OCI-M2 (cell line): ENCODE measurements around the gene KIAA1217.

Source experiments
- DNase-seq: peaks from one replicate; lab custom pipeline; 2025; ENCODE audit not compliant: unreplicated experiment; lab: John Stamatoyannopoulos, UW

KIAA1217 gene

DNA sequence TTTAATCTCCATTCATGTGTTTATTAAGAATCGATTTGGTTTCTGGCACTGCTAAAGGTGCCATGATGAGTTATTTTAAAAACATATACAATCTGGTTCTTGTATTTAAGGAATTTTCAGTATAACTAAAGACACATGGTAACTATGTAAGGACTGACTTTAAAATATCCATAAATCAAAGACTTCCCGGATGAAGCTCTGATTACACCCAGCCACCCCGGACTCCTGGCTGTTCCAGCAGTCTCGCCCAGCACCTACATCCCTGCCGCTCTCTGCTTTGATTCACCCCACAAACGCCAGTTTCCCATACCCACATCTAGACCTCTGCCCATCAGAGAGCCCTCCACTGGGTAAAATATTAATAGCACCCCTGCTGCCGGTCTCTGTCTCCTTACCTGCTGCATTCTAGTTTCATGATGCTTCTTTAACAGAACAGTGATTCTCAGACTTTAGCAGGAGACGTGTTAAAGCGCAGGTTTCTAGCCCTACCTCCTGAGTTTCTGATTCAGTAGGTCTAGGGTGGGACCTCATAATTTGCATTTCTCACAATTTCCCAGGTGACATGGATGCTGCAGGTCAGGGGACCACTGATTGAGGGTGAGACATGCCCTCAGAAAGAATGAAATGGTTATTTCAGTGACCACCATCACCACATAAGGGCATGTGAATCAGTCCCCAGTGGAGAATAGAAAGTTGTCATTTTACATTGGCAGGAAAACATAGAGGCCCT, 185.7 kb downstream of the KIAA1217 start:
- DNase-seq, result no peak

DNA sequence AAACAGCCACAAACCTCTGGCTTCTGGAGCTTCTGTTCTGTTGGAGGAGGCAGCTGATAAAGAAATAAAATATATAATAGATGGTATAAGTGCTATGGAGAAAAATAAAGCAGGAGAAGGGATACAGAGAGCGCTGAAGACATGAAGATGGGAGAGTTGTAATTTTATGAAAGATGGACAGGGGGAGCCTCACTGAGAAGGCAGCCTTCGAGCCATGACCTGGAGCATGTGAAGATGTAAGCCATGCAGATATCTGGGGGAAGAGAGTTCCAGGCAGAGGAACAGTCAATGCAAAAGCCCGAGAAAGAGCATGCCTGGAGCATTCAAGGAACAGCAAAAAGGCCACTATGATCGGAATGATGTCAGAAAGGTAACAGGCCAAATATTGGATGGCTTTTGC, 187.5 kb downstream of the KIAA1217 start:
- no peak for DNase-seq

DNA sequence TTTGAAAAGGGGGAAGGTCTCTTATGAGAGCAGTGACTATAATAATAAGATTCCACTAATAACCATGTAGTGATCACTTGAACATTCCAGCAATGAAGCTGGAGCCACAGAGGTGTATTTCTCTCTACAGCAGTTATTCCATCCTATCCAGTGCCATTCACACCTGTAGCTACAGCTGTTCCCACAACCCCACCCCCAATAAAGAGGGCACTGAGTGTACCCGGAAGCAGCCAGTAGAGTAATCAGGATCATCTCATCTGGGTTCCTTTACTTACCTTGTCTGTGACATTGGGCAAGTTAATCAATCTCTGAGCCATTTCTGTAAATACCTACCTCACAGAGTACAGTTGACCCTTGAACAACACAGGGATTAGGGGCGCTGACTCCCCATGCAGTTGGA, 188.7 kb downstream of the KIAA1217 start:
- no peak for DNase-seq

DNA sequence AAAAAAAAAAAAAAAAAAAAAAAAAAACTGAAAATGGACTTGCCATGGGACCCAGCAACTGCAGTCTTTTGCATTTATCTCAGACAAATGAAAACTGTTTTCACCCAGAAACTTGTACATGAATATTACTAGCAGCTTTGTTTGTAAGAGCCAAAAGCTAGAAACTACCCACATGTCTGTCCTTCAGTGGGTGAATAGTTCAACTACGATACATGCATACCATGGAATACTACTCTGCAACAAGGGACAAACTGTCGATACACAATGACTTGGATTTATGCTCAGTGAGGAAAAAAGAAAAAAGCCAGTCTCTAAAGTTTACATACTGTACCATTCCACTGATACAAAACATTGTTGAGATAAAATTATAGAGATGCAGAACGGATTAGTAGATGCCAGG, 195.6 kb downstream of the KIAA1217 start:
- no peak for DNase-seq

DNA sequence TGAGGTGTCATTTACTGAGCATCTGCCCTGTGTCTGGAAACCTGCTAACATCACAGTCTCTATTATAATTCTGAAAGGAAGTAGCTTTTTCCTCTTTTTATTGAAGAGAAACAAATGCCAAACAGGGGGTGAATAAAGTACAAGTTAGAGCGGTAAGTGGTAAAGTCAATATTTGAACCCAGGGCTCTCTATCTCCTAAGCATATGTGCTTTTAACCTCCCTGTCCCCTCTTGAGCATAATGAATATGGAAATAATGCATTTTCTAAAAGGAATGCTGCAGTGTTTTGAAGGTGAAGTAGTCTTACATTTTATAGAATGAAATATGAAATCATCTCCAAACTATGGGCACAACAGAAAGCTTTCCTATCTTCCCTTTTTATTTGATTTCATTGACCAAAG, 196.7 kb downstream of the KIAA1217 start:
- DNase-seq, result no peak

DNA sequence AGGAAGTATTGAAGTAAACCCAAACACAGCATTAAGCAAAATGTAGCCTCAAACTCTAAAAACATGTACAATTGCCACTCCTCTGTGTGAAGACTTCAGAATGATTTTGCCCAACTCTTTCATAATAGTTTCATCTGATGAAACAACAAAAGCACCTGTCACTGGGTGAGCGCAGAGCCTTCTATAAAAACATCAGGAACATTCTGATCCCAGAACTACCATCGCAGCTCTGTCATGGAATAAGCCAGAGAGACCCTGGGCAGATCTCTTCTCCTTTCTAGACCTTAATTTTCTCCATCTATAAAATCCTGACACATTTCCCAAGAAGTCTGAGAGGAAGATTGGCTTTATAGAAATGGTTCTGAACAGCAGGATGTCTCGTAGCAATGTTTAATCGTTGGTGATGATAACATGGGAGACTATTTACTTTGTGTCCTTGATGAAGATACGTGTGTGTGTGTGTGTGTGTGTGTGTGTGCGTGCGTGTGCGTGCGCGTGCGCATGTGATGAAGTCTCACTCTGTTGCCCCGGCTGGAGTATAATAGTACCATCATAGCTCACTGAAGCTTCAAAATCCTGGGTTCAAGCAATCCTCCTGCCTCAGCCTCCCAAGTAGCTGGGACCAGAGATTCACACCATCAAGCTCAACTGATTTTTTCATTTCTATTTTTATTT, 198.0 kb downstream of the KIAA1217 start:
- DNase-seq, result no peak

DNA sequence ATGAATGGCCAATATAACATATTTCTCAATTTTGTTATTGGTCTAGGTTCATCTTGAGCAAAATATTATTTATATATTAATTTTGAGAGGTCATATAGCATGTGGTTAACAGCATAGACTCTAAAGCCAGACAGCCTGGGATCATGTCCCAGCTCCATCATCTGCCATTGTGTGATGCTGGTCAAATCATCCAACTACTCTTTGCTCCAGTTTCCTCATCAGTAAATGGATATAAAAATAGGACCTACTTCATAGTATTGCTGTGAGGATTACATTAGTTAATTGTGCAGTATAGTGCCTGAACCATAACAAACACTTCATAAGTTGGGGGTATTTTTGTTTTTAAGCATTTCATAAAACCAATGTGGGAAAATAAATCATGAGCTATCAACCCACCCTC, 199.0 kb downstream of the KIAA1217 start:
- DNase-seq, result no peak

DNA sequence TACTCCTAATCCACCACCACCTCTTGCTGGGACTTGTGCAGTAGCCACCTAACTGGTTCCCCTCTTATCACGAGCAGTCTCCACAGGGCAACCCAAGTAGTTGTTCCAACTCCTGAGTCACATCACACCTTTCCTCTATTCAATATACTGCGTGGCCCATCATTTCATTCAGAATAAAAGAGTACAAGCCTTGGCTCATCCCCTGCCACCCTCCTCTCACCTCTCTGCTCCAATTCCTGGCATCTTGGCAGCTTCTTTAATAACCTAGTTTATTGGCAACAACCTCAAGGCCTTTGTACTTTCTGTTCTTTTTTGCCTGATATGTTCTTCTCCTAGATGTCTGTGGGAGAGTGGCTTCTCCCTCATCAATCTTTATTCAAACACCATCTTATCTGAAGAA, 199.4 kb downstream of the KIAA1217 start:
- no peak for DNase-seq

DNA sequence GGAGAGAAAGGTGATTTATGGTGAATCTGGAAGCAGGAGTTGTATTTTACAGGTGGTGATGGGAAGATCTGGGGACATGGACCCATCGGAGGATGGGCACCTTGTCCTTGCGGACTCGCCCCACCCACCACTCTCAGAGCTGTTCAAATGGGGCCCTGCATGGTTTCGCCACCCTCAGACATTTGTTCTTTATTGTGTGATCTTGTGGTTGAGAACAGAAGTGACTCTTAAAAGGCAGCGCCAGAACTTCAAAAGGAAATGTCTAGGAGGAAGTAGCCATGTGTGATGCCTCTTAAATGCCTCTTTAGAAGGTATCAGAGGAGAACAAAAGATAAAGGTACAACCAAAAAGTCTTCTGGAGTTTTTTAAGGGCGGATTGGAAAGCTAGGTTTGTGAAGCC, 205.7 kb downstream of the KIAA1217 start:
- no peak for DNase-seq

DNA sequence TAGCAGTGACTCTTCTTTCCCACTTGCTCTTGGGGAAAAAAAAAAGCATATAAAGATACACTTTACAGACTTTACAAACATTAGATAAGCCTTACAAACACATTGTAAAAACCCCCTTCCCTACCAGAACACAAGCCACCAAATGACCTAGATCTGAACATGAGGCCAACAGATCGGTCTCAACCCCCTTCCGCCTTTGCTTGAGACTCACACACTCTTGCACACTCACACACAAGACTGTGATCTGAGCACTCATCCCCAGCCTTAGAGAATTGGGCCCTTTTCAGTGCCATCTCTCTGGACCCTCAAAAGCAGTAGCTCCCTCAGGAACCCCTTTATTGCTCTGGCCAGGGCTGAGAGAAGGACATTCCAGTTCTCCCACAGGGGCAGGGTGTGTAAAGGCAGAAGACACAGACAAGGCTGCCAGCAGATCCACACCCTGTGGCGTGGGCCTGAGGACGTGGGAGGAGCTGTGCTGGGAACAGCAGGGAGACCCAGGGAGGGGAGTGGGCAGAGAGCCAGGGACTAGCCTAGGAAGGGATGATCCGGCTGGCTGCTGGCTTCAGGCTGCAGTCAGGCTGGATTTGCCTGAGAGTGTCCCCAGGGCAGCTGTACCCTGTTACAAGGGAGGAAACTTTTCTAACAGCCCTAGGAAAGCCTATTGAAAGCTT, 206.7 kb downstream of the KIAA1217 start:
- no peak for DNase-seq

DNA sequence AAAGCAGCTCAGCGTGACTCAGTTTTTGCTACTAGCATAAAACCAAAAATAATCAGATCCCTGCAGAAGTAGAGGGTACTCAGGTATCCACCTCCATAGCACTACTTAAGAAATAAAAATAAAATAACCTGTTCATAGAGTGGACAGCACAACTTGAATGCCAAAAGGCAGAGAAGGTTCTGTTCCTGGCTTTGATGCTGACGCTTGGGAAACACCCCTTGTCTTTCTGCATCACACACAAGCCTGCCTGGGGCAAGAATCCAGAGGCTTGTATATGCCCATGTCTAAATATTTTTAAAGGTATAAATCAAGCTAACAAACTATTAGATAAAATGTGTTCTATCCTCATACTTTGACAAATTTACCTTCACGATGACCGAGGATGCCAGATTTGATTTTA, 207.3 kb downstream of the KIAA1217 start:
- no peak for DNase-seq

DNA sequence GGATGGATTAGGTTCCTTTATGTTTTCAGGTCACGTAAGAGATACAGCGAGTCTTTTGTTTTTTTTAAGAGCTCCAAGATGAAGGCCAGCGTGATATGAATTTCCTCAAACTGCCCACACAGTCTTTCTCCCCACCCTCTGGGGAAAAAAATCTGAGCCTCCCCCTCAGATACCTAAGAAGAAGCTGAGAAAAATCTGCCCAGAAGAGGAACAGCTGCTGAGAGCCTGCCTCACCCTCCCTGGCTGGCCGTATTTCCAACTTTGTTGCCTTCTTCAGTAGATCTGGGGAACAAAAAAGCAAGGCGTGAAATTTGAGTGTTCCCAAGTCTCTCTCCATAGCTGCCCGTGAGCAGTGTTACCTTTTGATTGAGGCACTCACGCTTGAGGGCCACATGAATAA, 208.1 kb downstream of the KIAA1217 start:
- no peak for DNase-seq

DNA sequence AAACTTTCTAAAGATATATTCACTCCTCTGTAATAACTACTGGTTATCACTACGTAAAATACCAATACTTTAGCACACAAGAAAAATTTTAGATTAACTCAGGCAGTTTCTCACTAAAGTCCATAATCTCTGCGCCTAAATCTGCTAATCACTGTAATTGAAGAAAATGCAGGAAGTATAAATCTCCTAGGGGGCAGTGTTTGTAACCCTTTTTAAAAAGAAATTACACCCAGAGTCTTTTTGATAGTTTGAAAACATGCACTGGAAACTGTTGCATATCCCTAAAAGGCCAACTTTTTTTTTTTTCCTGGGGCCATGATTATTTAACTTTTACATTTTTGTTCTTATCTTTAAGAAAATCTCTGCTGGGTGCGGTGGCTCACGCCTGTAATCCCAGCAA, 209.6 kb downstream of the KIAA1217 start:
- no peak for DNase-seq

DNA sequence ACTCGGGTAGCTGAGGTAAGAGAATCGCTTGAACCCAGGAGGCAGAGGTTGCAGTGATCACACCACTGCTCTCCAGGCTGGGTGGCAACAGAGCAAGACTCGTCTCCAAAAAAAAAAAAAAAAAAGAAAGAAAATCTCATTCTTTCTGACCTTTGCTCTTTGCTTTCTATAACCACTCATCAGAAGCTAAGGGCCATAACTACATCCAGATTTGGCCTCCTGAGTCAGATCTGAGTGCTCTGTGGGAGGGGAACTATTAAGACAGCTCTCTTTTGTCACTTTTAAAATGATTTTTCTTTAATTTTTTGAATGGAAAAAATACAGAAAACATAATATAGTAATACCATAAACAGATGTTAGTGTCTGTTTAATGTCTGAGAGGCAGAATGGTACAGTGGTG, 210.1 kb downstream of the KIAA1217 start:
- no peak for DNase-seq

DNA sequence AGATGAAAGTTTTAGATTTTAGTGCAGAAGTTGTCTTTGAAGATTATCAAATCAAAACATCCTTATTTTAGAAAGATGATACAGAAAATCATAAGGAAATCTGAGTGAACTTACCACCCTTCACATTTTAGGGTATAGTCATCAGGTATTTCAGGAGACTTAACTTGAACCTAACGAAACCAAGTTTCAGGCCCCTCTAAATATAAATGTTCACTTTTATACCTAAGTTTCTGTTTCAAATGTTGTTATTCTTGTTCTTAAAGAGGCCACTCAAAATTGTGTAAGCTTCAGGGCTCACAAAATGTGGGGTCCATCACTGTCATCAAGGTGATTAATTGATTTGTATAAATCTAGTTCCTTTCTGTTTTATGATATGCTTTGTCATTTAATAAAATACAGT, 216.2 kb downstream of the KIAA1217 start:
- no peak for DNase-seq

DNA sequence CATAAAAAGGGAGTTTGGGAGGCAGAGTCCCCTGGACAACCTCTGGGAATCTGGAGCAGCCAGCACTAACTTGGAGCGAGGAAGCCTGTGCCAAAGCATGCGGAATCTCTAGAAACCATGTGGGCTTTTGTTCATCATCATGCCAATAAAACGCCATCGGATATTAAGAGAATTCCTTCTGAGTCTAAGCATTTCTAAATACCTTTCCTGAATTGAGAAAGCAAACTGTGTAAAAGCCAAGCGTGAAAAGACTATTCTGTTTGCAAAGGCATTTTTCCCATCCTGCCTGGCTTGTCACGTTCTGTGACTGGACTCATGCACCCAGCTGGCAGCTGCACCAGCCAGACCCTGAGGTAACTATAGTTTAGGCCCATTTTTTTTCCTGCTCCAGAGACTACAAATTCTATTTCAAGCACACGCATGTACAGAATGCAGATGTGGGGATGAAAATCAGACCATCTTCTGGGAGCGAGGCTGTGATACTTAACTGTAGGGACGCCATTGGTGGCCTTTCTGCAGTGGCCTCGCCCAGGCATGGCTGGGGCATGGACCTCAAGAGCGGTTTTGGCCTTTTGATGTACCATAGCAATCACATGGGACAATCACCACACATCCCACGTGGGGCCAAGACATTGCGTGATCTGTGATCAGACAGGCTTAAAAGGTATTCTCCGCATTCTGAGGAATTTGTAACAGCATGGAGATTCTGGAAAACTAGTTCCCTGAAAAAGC, 218.9 kb downstream of the KIAA1217 start:
- no peak for DNase-seq

DNA sequence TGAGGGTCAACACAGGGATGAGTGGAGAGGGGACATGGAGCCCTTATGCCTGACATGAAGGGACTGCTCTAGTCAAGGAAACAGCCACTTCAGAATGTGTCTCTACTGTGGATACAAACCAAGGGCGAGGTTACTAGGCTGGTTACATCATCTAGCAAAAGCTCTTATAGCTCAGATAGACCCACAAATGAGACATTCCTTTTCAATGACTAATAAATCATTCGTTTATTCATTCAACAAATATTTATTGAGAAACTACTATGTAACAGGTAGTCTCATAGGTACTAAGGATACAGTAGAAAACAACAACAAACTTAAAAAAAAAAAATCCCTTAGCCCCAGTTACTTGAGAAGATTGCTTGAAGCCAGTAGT, 219.5 kb downstream of the KIAA1217 start:
- DNase-seq, result no peak

DNA sequence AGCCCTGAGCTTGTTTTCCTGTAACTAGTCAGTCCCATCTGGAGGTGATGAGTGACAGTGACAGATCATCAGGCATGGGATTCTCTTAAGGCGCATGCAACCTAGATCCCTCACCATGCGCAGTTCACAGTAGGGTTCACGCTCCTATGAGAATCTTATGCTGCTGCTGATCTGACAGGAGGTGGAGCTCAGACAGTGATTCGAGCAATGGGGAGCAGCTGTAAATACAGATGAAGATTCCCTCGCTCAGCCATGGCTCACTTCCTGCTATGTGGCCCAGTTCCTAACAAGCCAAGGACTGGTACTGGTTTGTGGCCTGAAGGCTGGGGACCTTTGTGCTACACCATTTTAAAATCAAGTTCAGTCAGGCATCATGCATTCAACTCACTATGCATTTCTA, 221.7 kb downstream of the KIAA1217 start:
- no peak for DNase-seq

DNA sequence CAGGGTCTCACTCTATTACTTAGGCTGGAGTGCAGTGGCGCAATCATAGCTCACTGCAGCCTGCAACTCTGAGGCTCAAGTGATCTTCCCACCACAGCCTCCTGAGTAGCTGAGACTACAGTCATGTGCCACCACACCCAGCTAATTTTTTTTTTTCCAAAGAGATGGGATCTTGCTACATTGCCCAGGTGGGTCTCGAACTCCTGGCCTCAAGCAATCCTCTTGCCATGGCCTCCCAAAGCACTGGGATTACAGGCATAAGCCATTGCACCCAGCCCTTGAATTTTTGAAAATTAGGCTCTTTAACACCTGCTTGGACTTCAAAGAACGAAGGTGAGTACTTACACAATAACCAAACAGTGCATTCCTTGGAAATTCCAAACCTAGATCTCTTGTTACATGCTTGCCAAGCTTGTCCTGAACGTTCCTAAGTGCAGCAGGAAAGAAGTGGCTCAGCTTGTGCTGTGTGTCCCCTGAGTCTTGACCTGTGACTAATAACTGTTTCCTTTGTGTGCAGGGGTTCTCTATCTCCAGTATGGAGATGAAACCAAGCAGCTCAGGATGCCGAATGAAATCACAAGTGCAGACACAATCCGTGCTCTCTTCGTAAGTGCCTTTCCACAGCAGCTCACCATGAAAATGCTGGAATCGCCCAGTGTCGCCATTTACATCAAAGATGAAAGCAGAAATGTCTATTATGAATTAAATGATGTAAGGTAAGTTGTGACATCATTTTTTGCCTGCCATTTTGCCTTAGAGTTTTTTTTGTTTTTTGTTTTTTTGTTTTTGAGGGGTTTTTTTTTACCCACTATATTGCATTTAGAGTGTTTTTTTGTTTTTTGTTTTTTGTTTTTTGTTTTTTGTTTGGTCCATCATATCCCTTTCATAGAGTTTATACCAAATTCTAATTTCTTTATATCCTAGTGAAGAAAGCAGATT, 223.8 kb downstream of the KIAA1217 start:
- no peak for DNase-seq

DNA sequence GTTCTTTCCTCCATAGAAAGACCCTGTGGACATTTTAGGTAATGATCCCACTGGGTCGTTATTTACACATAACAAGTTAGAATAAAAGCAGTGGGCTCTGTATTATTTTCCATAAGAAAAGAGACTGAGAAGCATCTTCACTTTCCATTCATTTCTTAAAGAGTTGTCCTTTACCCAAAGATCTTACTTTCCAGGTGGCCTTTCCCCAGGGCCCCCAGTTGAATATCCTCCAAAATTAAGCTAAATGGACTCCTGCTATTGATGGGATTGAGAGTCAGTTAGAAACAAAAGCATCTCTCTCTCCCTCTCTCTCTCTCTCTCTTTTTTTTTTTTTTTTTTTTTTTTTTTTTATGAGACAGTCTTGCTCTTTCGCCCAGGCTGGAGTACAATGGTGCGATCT, 224.8 kb downstream of the KIAA1217 start:
- DNase-seq, result no peak

DNA sequence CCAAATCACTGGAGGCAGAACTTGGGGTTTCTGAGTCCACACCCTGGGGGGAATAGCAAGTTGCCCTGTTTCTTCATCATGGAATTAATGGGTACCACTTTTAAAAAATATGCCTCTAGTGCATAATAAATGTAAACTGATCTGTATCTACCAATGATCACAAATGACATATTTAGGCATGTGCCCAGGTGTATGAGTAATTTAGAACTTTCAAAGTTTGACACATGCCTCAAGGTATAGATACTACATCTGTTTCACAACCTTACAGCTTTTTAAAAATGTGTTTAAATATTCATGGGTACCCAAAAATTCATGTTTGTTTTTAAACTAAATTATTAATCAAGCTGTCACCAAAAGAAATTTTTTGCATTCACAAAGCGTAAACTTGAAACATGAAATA, 226.0 kb downstream of the KIAA1217 start:
- DNase-seq, result no peak
